GM21529 (cell line): ENCODE measurements around the gene CEP78.
"Not testable (repeated sequence)": the region's sequence is repeated elsewhere in the genome, so short reads cannot be mapped to it uniquely, and the experiment has no call there.

Experiments used
- ATAC-seq: cut with Tn5 transposase; IDR thresholded peaks from one replicate; pipeline ENCODE4 v1.9.1; 2021; ENCODE audit not compliant: unreplicated experiment

CEP78 gene

DNA sequence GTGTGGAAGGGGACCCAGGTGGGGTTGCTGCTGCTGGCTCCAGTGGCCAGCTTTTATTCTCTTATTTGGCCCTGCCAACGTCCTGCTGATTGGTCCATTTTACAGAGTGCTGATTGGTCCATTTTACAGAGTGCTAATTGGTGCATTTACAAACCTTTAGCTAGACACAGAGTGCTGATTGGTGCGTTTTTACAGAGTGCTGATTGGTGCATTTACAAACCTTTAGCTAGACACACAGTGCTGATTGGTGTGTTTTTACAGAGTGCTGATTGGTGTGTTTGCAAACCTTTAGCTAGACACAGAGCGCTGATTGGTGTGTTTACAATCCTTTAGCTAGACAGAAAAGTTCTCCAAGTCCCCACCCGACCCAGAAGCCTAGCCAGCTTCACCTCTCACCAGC, 48.3 kb downstream of the CEP78 start:
- not testable (repeated sequence) for ATAC-seq

DNA sequence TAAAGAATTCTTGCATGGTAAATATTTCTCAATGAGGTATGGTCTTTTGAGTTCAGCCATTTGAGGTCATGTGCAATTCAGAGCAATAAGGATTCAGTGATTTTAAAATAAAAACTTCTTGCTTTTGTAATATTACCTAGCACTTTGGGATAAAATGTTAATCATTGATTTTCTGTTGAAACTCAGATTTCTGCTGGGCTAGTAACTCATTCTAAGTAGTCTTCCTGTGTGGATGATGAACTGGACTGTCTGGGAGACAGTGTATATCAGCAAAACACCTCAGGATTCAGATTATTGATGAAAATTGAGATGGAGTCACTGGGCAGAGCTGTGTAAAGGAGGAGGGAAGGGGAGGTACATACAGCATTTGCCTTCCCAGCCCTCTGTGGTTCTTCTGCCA, 50.2 kb downstream of the CEP78 start:
- ATAC-seq, result no peak

DNA sequence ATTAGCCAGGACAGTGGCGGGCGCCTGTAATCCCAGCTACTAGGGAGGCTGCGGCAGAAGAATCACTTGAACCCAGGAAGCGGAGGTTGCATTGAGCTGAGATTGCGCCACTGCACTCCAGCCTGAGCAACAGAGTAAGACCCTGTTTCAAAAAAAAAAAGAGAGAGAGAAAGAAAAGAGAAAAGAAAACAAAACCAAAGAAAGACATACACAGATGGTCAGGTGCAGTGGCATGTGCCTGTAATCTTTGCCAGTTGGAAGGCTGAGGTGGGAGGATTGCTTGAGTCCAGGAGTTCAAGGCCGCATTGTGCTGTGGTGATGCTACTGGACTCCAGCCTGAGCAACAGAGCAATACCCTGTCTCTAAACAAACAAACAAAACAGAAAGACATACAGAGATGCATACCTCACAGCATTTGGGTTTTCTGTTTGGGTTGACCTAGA, 51.1 kb downstream of the CEP78 start:
- no peak for ATAC-seq

DNA sequence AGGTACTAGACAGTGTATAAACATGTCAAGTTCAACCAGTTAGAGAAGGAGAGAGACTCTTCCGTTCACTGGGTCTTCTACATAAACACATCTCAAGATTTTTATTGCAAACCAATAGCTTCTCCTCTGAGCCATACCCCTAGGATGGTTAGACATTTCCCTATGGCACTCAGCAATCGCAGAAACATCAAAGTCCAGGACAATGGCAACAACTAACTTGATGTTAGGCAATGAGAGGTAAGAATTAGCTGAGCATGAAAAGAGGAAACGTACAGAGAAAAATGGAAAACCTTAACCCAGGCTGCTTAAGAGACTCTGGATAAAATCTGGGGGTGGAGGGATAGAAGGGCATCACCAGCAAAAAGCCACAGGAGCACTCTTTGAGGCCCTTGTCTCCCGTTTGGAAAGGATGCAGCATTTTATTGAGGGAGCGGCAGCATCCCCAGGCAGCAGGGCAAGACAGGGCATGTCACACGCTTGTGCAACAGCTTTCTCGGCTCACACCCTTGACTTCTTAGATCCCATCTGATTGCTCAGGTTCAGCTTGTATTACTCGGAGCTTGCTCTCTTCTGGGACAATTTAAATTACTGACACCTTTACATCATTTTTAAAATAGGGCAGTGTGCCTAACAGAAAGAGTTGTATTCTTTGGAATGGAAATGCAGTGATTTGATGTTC, 52.5 kb downstream of the CEP78 start:
- ATAC-seq, result no peak

DNA sequence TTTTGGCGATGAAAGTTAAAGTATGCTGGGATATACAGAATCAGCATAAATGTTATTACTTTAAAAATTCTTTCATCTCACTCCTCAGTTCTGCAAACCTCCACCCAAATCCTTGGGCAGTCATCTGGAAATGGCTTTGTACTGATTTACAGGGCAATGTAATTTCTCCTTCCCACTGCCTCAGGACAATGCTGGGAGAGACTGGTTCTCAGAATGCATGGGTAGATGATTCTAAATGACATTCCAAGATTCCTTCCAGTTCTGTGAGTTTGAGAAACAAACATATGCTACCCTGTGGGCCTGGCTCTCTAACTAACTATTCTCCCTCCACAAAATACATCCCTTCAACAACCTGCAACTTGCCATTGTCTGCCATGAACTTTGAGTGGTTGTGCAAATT, 53.6 kb downstream of the CEP78 start:
- ATAC-seq, result no peak

DNA sequence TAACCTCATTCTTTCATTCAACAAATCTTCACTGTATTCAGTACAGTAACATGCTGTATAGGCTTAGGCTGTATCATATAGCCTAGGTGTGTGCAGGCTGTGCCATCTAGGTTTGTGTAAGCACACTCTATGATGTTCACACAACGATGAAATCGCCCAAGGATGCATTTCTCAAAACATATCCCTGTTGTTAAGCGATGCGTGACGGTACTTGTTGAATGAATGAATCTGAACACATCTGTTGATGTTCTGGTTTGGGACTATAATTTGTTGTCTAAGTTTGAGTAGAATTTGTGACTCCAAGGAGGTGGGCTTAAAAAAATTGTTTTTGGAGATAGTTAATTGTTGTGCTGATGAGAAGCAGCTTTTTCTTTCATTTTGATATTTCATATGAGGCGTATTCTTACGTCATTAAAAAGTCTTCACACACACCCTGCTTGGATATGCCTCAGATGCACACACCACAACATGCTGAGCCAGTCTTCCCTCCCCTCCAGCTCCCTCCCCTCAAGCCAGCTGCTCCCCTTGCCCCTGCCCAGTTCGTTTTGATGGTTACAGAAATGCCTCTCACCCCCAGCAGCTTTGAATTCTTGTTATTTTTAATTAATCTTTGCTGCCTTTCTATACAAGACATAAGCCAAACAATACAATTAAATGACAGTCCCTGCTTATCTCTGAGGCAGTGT, 55.5 kb downstream of the CEP78 start:
- ATAC-seq, result no peak

DNA sequence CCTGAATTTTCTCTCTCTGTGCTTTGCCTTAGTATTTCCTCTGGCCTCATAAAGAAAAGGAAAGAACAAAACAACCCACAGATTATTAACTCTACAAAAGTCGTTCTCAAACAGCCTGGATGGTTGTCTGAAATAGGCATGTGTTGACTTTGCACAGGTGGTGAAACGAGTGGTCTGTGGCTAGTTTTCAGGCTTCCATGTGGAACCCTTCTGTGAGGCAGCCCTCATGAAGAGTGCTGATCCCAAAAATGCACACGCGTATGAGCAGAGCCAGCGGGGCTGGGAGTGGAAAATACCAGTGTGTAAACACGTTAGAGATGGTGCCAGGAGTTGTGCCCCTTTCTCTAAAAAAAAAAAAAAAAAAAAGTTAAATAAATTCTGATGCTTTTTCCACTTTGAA, 56.2 kb downstream of the CEP78 start:
- no peak for ATAC-seq

DNA sequence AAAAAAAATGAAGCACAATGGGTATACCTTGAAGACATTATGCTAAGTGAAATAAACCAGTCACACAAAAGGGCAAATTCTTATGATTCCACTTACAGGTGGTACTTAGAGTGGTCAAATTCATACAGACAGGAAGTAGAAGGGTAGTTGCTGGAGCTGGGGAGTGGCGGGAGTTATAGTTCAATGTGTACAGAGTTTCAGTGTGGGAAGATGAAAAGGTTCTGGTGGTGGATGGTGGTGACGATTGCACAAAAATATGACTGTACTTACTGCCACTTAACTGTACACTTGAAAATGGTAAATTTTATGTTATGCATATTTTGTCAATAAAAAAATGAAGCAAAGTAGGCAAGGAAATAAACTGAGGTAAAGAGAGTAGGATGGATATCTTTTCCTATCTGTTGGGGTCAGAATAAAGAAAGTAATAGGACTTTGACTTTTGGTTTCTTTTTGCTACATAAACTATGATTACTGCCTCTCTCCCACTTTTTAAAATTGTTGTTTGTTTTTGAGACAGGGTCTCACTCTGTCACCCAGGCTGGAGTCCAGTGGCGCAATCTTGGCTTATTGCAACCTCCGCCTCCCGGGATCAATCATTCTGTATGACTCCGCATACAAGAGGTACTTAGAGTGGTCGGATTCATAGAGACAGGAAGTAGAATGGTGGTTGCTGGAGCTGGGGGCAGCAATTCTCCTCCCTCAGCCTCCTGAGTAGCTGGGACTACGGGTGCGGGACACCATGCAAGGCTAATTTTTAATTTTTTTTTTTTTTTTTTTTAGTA, 57.0 kb downstream of the CEP78 start:
- ATAC-seq, result no peak

DNA sequence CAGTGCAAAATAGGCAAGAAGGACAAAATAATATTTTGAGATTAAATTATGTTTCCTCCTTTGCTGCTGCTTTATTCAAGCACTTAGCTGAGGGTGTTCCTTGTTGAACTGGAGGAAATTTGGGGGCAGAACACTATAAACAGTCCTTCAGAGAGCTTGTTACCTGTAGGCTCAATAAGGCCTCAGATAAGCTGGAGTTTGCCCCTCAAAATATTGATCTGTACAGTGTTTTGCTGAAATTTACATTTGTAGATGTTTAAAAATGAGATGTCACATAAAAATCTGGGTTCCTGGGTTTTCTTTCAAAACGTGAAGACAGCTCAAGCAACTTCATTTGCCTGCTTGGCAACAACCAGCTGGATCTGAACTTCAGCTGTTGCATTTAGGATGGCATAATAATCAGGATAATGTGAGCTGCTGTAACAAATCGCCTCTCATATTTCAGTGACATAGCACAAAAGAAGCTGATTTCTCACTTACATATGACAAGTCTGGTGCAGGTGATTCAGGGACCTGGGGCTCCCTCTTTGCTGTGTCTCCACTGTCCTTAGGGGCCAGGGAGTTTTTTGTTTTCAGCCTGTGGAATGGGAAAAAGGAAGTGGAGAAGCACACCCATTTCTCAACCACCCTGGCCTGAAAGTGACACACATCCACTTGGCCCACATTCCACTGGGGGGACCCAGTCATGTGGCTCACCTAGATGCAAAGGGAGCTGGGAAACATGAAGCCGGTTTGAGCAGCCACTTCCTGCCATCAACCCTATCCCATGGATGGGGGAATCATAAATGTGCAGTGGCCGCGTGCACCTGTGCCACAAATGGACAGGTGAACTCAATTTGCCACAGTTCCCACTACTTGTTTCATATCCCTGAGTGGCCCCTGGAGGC, 58.7 kb downstream of the CEP78 start:
- no peak for ATAC-seq

DNA sequence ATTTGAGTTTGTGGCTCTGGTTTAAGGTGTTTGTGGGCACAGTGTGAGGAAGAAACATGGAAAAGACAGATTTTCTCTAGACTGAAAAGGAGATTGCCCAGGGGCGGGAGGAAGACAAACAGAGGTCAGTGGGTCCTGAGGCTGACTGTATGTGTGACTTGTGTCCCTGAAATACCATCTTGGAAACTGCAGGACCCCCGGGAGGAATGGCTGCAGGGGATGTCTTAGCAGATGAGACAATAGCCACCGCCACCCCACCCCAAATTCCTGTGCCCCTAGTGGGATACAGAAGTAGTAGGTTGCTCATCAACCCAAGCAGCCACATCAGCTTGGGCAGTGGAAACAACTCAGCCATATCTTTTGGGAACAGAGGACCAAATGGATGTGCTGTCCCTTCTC, 59.3 kb downstream of the CEP78 start:
- no peak for ATAC-seq

DNA sequence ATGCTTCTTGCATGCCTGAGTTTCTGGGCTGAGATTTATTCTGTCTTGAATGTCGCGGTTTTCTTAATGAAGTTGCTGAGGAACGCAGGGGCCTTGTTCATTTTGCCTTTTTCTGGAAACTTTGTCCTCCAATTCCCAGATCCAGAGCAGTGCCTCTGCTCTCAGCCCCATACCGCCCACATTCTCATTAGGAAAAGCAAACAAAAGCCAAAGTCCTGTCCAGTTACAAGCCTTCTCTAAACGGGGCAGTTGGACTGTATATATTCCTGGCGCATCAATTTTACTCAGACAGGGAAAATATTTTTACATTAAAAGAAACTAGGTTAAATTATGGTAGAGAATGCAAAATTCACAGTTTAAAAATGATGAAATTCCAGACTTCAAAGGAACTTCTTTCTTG, 59.9 kb downstream of the CEP78 start:
- ATAC-seq, result no peak

DNA sequence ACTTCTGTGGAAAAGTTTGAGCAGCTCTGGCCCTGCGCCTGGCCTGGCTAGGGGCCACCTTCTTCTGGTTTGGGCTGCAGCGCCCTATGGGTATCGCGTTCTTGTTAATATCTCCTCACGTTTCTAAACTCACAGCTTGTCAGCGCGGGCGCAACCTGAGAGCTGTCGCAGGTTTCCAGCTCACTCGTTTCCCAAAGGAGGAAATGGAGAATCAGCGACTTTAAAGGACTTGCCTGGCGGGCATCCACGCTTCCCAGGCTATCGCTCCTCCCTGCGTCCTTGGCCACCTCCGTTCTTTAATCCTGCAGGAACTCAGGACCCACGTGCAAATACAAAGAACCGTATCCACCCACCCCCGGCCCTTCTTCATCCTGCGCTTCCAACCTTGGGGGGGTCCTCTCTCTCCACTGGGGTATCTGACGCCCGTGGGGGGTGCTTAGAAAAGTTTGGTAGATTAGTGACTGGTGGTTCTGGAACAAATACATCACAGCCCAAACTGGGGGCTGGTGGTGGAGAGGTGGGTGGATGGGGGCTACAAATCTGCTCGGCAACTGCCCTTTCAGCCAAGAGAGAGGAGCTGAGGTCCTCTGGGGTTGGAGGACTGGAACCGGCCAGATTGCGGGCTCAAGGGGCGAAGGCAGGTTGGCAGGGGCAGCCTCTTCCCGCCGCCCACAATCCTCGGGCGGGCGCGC, 60.5 kb downstream of the CEP78 start:
- ATAC-seq, result no peak

DNA sequence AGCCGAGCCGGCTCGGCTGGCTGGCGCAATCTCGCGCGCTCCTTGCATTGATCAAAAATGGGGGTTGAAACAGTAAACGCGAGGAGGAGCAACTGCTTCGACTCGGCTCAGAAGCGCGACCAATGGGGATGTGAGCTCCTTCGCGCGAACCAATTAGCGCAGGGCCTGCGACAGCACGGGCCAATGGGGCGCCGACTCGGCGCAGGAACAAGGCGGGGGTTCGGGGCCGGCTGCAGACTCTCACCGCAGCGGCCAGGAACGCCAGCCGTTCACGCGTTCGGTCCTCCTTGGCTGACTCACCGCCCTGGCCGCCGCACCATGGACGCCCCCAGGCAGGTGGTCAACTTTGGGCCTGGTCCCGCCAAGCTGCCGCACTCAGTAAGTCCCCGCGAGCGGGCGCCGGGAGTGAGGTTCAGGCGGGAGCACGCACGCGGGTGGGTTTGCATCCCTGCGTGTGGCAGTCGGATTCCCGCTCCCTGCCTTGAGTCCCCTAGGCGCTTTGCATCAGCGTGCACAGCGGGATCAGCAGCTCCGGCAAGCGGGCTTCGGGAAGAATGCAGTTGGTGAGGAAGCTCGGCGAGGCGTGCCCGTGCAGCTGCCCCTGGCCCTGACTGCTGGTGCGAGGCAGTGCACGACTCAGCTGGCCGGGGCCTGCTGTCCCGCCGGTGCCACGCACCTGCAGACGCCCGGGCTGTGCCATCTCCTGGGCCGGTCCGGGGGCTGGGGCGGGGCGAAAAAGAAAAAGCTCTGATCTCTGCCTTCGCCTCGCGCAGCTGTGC, 61.2 kb downstream of the CEP78 start, which contains the start of gene PSAT1:
PSAT1 (plus strand) TSS at position 233 of the 779 bp plus-strand sequence; CDS start at position 319, 86 bp downstream.
- peak; percentile 97 for ATAC-seq

DNA sequence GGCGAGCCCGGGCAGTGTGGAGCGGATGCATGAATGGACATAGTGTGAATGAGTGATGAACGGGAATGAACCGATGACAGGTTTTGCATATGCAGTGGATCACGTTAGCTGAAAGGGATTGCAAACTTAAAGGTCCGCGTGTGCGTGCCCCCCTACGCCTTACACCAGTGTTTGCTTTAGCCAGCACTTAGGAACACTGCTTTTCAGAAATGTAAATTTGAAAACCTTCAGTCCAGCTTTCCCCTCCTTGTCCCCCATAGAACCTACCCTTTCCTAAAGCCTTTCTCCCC, 61.7 kb downstream of the CEP78 start:
- ATAC-seq, result peak; percentile 57

DNA sequence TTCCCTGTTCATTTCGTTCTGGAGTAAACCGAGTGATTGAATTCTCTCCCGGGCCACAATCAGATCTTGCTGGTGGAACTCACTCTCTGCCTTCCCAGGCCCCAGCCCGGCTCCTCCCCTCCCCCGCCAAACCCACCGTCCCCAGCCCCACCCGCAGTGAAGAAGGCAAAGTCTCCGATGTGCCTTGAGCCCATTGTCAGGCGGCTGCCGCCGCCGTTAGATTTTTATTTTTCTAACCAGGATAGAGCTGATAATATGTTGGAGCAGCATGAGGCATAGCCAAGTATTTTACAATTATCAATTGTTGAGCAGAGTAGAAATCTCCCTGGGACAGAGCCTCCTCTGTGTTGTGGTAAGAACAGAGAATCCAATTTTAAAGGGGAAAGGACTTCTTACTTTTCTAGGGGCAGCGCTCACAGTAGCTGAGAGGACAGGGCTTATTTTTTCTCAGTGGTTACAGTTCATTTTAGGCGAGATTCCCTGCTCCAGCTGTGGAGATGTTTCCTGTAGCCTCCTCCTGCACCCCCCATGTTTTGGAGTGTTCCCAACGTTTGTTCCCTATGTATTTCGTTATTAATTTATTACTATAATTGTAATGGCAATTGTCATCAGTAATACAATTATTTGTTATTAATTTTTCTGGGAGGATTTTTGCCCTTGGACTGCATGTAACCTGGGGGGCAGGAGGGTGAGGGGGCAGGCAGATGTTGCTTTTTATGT, 62.3 kb downstream of the CEP78 start:
- ATAC-seq, result no peak

DNA sequence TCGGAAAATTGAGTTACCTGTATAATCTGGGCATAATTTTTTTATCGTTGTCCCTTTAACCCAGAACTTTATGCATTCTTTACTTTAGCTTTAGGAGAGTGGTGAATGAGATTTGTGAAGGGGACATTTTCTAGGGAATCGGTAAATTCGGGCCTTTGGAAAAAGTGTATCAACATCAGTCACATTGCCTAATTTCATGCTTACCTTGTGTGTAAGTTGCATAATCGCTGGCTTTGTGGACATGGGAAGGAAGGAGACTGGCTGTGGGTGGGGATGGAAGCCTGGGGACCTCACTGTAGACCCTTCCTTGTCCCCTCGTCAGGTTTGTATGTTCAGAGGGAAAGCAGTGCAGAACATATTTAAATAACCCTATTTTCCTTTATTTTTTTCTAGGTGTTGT, 64.3 kb downstream of the CEP78 start:
- ATAC-seq, result no peak

DNA sequence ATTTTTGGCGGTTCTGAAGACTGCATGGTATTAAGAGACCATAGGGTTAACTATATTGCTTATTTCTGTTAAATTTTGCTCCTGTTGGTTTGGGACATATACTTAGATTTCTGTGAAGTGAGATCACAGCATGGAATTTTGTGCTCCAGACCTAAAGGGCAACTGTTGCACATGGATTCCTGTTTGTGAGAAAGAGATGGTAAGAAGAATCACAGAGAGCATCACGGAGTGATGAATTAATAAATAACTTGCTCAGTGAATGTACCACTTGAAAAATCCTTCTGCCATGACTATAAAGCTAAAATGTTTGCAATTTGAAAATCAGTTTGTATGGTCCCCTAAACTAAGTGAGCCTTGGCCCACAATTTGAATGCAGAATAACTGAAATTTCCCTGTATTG, 65.6 kb downstream of the CEP78 start:
- ATAC-seq, result no peak

DNA sequence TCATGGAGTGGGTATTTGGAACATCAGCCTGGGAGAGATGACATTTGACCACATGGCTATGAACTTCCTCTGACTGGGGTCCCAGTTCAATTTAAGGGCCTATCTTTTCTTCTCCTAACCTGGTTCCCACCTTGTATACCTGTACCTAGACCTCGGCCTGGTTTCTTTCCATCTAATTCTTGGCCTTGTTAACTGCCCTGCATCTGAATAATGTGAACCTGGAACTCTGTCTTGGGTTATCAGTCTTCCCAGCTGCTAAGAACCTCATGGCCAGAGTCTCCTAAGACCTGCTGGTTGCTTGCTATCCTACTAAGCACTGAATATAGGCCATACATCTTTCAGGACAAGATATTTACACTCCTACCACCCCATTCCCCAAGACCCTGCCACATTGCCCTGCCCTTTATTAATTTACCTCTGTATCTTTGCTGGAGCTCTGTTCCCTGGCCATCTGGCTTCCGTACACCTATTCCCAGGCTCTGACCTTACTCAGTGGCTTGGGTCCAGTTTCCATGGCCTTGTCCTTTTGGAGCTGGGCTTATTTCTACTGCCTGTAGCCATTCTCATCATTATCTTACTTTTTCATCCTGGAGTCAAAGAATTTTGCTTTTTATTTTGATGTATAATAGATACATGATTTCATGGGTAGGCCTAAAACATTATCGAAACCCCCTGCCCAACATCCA, 67.6 kb downstream of the CEP78 start:
- ATAC-seq, result no peak

DNA sequence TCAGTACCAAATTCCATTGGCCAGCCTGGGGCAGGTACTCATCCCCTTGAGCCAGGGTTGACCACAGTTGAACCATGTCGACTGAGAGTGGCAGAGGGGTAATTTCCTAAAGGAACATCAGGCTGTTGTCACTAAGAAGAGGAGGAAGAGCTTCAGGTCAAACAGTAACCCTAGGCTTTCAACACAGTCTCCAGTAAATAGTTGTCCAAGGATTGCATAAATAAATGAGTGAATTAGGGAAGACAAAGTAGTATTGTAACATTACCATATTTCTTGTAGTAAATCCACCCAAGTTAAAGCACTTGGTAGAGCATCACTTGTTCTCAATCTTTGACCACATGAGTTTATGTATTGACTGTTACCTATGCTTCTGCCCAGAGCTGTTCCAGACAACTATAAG, 68.5 kb downstream of the CEP78 start:
- no peak for ATAC-seq
